OCI-LY7 (cell line): ENCODE results near the gene SPATA2.

Experiments used
- EZH2phosphoT487 ChIP-seq: fragments of 200-600 bp; sonication (generic); IDR thresholded peaks from 2 replicates; pipeline ENCODE4 v1.6.1; 2018; ENCODE audit warnings: low read depth, borderline replicate concordance, mild to moderate bottlenecking, mixed run types, antibody characterized with exemption, low read length, moderate library complexity, mixed read lengths
- TF ChIP-seq, protein P1 (sequence below): fragments of 200-600 bp; sonication (generic); conservative IDR thresholded peaks from 2 replicates; pipeline ENCODE4 v1.5.1; 2014; ENCODE audit warnings: mild to moderate bottlenecking, antibody characterized with exemption, low read length, moderate library complexity, mixed read lengths

- TF ChIP-seq EZH2phosphoT487: no peak
- TF ChIP-seq, protein P1, sequence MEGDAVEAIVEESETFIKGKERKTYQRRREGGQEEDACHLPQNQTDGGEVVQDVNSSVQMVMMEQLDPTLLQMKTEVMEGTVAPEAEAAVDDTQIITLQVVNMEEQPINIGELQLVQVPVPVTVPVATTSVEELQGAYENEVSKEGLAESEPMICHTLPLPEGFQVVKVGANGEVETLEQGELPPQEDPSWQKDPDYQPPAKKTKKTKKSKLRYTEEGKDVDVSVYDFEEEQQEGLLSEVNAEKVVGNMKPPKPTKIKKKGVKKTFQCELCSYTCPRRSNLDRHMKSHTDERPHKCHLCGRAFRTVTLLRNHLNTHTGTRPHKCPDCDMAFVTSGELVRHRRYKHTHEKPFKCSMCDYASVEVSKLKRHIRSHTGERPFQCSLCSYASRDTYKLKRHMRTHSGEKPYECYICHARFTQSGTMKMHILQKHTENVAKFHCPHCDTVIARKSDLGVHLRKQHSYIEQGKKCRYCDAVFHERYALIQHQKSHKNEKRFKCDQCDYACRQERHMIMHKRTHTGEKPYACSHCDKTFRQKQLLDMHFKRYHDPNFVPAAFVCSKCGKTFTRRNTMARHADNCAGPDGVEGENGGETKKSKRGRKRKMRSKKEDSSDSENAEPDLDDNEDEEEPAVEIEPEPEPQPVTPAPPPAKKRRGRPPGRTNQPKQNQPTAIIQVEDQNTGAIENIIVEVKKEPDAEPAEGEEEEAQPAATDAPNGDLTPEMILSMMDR: no peak
Observed at GRCh38 chr20:49893242-49894072, 21.9 kb downstream of the SPATA2 start.
